GM18870 (cell line): Measurements from ENCODE around the gene MCM9.
A peak's percentile ranks its signal among the peaks of the same experiment; 100 is the strongest.

Experiments
- ATAC-seq: cut with Tn5 transposase; IDR thresholded peaks from one replicate; pipeline ENCODE4 v1.9.1; 2021; ENCODE audit warnings: moderate library complexity; ENCODE audit not compliant: unreplicated experiment

The MCM9 gene

DNA sequence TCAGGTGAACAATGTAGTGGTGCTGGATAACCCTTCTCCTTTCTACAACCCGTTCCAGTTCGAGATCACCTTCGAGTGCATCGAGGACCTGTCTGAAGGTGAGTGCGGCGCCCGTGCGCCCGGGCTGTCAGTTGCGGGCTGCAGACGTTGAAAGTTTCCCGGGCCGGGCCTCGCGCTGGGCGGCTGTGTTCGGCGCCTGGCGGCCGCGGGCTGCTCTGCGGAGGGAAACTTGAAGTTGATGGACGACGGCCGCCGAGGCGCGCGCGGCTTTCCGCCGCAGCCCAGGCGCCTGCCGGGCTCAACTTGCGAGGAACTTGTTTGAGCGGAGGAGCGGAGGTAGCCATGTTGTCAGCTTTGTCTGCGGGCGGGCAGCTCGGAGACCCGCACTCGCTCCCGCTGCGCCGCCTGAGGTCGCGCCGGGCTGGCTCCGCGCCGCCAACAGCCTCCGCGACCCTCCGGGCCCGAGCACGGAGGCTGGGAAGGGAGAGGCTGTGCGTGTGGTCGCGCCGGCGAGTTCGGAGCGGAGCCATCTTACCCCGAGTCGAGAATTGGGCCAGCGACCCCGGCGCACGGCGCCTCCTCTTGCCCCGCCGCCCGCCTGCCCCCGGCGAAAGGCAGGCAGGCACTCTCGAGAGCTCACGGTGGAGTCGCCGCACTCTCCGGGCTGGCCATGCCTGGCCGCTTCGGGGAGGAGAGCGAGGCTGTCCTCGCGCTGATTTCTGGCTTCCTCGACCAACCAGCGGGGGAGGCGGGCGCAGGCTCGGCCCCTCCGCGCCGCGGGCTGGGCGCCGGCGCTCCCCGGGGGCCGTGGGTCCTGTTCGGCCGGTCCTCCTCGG, 40.3 kb downstream of the MCM9 start:
- peak; percentile 24 for ATAC-seq

GRCh38 chr6:118893807-118894424, 41.0 kb downstream of the MCM9 start, which contains the start of gene ASF1A:
Gene ASF1A, plus strand, starts transcription at chr6:118894152. Its CDS starts 262 bp downstream, at chr6:118894414.
- ATAC-seq: peak; percentile 67

- ATAC-seq: peak; percentile 11
Measured at GRCh38 chr6:118893064-118893806, 41.7 kb downstream of the MCM9 start.

- ATAC-seq: no peak
Measured at GRCh38 chr6:118892355-118892991, 42.5 kb downstream of the MCM9 start.

DNA sequence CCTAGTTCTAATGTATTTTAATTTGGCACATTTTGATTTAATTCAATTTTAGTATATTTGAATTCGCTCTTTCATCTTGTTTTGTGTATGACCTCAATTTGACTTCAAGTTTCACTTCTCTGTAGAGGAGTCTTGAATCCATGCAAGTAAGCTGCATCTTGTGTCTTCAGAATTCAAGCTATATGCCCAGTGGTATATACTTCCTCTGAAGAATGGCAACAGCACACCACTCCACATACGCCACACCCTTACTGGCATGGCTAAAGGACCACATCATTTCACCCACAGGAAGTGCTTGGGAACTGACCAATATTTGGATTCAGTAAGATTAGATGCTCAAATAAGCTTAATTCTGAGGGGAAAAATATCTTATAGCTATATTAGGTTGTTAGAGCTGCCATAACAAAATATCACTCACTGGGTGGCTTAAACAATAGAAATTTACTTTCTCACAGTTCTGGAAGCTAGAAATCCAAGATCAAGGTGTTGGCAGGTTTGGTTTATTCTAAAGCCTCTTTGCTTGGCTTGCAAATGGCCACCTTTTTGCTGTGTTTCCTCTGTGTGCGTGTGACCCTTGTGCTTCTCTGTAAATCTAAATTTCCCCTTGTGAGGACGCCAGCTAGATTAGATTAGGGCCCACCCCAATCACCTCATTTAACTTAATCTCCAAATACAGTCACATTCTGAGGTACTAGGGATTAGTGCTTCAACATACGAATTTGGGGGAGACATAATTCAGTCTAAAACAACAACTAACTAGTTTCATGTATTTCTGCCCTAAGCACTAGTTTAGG, 43.8 kb downstream of the MCM9 start:
- no peak for ATAC-seq

GRCh38 chr6:118889163-118889562, 45.8 kb downstream of the MCM9 start:
- ATAC-seq: no peak

GRCh38 chr6:118886641-118887040, 48.3 kb downstream of the MCM9 start:
- ATAC-seq: no peak

- no peak for ATAC-seq
Measured at GRCh38 chr6:118882314-118882905, 52.5 kb downstream of the MCM9 start.

DNA sequence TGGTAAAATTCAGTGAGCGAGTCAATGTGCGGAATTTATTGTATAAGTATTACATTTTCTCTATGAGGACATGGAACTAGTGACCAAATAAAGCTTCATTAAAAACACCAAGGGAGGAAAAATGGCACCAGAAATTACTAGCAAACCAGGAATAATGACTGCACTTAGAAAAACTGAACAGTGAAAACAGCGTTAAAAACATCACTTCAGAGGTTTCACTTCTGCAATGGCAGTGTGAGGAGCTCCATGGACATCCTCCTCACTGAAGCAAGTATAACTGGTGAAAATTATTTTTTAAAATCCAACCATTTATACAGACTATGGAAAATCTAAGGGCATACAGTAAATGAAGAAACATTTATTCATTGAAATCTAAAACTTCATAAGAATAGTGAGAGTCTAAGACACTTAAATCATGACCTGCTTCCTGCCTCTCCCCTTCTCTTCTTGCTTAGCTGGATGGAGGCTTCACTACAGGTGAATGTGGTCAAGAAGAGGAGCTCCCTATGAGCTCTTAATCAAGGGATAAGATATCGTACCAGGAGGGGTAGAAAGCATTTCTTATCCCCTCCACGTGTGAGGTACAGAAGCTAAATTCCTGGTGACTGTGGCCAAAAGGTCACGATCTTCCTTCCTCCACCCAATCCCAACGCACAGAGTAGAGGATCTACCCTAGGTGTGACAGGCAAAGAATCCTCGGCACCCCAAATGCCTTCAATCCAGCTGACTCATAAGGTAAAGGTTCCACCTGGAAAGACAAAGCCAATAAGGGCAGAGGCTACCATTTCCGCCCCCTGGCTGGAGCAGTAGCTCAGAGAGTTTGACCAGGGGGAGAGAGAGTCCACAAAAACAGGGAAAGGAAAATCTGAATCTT, 53.3 kb downstream of the MCM9 start:
- ATAC-seq: peak; percentile 90

GRCh38 chr6:118877806-118878205, 57.2 kb downstream of the MCM9 start:
- no peak for ATAC-seq

- ATAC-seq: no peak
Measured at GRCh38 chr6:118876814-118877213, 58.1 kb downstream of the MCM9 start.

- no peak for ATAC-seq
Measured at GRCh38 chr6:118876198-118876597, 58.8 kb downstream of the MCM9 start.

DNA sequence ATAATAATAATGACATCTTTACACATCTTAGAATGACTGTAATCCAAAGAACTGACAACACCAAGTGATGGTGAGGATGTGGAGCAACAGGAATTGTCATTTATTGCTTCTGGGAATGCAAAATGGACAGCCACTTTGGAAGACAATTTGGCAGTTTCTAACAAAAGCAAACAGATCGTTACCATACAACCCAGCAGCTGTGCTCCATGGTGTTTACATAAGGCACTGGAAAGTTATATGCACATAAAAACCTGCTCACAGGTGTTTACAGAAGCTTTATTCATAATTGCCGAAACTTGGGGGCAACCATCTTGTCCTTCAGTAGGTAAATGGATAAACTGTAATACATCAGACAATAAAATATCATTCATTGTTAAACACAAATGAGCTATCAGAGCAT, 59.3 kb downstream of the MCM9 start:
- ATAC-seq: no peak

- no peak for ATAC-seq
Measured at GRCh38 chr6:118873239-118873638, 61.7 kb downstream of the MCM9 start.

- ATAC-seq: no peak
Measured at GRCh38 chr6:118872726-118873125, 62.2 kb downstream of the MCM9 start.

- no peak for ATAC-seq
Measured at GRCh38 chr6:118872318-118872717, 62.6 kb downstream of the MCM9 start.

DNA sequence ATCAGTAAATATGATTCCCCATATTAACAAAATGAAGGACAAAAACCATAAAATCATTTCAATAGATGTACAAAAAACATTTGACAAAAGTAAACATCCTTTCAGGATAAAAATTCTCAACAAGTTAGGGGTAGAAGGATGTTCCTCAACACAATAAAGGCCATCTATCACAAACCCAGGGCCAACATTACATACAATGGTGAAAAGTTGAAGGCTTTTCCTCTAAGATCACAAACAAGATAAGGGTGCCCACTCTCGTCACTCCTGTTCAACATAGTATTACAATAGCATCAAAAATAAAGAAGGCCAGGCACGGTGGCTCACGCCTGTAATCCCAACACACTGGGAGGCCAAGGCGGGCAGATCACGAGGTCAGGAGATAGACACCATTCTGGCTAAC, 63.6 kb downstream of the MCM9 start:
- no peak for ATAC-seq

GRCh38 chr6:118869894-118870589, 64.9 kb downstream of the MCM9 start:
- no peak for ATAC-seq
